GM18505 (cell line): ENCODE results near the gene OR1M1.
"Not testable (repeated sequence)": the region's sequence is repeated elsewhere in the genome, so short reads cannot be mapped to it uniquely, and the experiment has no call there.

ENCODE experiments used
- ATAC-seq: cut with Tn5 transposase; IDR thresholded peaks from one replicate; pipeline ENCODE4 v1.9.1; 2021; ENCODE audit not compliant: unreplicated experiment
- POLR2A ChIP-seq: IDR thresholded peaks from 4 replicates; pipeline ENCODE4 v1.6.1; 2011; ENCODE audit warnings: borderline replicate concordance; ENCODE audit not compliant: insufficient read depth, insufficient read length; ENCODE audit errors: extremely low read depth

Gene OR1M1, protein sequence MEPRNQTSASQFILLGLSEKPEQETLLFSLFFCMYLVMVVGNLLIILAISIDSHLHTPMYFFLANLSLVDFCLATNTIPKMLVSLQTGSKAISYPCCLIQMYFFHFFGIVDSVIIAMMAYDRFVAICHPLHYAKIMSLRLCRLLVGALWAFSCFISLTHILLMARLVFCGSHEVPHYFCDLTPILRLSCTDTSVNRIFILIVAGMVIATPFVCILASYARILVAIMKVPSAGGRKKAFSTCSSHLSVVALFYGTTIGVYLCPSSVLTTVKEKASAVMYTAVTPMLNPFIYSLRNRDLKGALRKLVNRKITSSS

DNA sequence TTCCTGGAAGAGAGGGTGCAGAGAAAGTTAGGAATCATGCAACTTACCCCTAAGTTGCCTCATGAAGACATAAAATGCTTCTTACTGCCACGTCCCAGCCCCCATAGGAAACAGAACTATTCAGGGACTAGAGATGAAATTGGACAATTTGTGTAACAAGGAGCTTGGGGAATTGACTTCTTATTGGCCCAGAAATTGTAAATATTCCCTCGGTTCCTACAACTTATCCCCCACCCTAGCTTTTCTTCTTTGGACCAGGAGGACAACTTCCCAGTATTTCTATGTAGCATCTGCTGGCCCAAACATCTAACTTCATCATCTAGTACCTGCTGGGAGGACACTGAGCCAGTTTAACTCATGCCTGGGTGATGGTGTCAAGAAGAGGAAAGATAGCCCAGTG lies at the start of gene OR1M1:
OR1M1 (plus strand) TSS at position 301 of the 400 bp plus-strand sequence. CDS start 6,184 bp downstream, outside the sequence.
- TF ChIP-seq POLR2A = no peak
- no peak for ATAC-seq

DNA sequence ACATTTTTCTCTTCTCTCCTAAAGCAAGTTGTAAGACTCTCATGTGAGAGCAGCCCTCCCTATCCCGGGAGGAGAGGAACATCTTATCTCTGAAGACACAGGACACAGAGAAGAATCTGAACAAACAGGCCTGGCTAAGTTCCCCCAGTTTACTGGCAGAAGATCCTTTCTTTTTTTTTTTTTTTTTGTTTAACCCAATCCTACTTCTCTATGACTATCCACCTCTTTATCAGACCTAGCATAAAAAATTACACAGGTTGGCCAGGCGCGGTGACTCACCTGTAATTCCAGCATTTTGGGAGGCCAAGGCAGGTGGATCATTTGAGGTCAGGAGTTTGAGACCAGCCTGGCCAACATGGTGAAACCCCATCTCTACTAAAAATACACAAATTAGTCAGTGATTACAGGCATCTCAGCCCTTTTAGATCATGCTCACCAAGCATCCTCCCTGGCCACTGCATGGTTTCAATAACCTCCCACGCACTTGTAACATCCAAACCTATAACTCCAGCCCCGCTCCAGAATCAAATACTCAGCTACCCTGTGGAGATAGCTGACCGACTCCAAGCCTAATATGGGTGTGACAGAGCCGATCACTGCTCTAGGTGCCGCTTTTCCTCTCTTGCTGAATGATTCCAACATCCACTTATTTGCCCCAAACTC lies 49.3 kb upstream of the OR1M1 start:
- no peak for TF ChIP-seq POLR2A
- no peak for ATAC-seq

DNA sequence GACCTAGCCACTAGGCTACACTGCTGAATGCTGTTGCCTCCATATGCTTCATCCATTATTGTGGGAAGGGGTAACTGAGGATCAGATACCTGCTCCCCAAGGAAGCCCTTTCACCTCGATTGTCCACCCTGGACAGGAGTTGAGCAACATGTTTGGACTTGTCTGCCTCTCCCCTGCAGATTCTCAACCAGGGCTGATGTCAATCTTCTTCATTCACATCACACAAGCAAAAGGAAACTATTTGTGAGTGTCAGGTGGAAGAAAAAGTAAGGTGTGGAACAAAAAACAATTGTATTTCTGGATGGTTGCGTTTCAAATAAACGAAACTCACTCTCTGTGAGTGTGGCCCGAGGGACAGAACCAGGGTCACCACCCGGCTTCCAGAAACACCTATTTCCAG lies 47.1 kb upstream of the OR1M1 start:
- ATAC-seq = no peak
- TF ChIP-seq POLR2A = no peak

DNA sequence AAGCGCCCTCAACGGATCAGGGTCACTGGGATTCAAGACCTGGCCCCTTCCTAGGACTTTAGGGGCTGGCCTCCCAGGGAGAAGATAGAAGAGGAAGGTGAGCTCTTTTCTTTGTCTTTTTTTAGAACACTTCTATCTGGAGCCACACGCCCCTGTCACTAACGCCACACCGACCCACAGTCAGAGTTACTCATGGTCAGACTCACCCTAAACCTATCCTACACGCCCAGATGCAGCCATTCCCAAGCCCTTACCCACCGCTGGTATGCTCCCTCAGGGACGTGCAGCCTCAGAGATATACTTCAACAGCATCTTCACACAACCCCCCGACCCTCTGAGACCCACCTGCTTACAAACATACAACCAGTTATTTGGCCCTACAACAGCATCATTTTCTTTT lies 46.7 kb upstream of the OR1M1 start:
- ATAC-seq = no peak
- no peak for TF ChIP-seq POLR2A

DNA sequence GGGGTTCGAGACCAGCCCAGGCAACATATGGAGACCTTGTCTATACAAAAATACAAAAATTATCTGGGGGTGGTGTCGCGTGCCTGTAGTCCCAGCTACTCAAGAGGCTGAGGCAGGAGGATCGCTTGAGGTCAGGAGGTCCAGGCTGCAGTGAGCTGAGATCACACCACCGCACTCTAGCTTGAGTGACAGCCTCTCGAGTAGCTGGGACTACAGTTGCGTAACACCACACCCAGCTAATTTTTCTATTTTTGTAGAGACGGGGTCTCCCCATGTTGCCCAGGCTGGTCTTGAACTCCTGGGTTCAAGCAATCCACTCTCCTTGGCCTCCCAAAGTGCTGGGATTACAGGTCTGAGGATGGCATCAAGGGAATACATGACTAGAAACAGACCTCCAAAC lies 45.8 kb upstream of the OR1M1 start:
- ATAC-seq = no peak

DNA sequence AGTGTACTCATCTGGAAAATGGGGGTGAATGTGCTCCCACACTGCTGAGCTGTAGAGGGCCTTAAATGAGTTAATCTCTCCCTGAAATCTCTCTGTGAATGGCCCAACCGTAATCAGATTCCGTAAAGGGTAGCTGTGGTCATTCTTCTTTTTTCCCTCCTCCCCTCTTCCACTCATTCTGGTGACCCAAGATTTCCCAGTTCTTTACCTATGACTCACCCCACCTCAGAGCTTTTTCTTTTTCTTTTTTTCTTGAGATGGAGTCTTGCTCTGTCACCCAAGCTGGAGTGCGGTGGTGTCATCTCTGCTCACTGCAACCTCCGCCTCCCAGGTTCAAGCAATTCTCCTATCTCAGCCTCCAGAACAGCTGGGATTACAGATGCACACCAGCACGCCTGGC lies 43.3 kb upstream of the OR1M1 start:
- no peak for TF ChIP-seq POLR2A
- ATAC-seq = no peak

More for the DNA sequence above, 45.8 kb upstream of the OR1M1 start:
- no peak for TF ChIP-seq POLR2A

DNA sequence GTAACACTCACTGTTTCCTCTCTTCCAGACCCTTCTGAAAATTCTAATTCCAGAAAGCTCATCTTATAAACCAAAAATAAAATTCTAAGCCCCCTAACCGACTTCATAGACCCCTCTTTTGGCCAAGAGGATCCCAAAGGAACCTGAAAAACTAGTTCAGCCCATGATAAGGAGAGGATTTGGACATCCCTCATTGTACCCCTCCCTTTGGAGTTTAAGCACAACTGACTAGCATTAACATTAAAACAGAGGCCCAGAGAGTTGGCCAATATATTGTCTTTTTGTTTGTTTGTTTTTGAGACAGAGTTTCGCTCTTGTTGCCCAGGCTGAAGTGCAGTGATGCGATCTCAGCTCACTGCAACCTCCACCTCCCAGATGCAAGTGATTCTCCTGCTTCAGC lies 42.4 kb upstream of the OR1M1 start:
- no peak for TF ChIP-seq POLR2A
- no peak for ATAC-seq

DNA sequence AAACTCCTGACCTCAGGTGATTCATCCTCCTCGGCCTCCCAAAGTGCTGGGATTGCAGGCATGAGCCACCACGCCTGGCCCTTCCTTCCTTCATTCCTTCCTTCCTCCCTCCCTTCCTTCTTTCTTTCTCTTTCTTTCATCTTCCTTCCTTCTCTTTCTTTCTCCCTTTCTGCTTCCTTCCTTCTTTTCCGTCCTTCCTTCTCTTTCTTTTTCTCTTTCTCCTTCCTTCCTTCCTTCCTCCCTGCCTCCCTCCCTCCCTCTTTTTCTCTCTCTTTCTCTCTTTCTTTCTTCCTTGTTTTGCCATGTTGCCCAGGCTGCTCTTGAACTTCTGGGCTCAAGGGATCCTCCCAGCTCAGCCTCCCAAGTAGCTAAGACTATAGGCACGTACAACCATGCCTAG lies 40.2 kb upstream of the OR1M1 start:
- ATAC-seq = no peak
- TF ChIP-seq POLR2A = no peak

DNA sequence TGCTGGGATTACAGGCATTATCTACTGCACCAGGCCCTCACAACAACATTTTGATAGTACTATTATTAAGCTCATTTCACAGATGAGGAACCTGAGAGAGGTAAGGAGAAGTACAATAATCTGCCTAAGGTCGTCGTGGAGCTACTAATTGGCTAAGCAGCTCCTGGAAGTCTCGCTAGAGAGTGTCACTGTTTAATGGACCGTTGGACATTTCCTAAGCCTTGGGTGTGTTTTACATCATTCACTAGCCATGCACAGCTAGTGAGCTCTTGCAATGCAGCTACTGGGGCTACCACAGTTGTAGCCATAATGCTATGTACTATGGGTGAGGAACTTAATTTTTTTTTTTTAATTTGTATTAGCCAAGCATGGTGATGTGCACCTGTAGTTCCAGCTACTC lies 34.0 kb upstream of the OR1M1 start:
- no peak for ATAC-seq

DNA sequence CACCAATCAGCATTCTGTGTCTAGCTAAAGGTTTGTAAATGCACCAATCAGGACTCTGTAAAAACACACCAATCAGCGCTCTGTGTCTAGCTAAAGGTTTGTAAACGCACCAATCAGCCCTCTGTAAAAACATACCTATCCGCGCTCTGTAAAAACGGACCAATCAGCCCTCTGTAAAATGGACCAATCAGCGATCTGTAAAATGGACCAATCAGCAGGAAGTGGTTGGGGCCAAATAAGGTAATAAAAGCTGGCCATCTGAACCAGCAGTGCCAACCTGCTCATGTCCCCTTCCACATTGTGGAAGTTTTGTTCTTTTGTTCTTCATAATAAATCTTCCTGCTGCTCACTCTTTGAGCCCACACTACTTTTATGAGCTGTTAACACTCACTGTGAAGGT lies 33.2 kb upstream of the OR1M1 start:
- not testable (repeated sequence) for ATAC-seq

More for the DNA sequence above, 34.0 kb upstream of the OR1M1 start:
- no peak for TF ChIP-seq POLR2A

DNA sequence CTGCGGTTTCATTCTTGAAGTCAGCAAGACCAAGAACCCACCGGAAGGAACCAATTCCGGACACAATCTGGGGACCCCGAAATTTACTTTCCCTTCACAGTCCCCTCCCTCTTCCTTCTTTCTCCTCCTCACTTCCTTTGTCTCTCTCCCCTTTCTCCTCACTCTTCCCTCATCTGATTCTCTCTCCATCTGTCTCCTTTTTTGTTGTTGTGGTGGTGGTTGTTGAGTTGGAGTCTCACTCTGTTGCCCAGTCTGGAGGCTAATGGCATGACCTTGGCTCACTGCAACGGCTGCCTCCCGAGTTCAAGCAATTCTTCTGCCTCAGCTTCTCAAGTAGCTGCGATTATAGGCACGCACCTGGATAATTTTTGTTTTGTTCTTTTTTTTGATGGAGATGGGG lies 32.7 kb upstream of the OR1M1 start:
- TF ChIP-seq POLR2A = no peak
- no peak for ATAC-seq

DNA sequence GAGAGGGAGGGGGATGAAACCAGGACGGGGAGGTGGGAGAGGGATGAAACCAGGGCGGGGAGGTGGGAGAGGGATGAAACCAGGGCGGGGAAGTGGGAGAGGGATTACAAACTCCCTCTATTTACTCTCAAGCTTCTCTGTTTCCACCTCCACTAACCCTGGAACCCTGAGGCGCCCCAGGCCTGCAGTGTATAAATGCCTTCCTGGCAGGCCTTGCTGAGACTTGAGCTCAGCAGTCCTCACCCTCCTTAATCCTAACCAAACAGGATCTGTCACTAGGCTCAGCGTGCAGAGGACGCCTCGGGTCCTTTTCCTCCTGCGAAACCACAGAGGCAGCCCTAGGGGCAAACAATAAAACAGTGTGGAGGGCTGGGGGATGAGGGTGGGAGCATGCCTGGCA lies 32.1 kb upstream of the OR1M1 start:
- no peak for TF ChIP-seq POLR2A
- ATAC-seq = no peak

DNA sequence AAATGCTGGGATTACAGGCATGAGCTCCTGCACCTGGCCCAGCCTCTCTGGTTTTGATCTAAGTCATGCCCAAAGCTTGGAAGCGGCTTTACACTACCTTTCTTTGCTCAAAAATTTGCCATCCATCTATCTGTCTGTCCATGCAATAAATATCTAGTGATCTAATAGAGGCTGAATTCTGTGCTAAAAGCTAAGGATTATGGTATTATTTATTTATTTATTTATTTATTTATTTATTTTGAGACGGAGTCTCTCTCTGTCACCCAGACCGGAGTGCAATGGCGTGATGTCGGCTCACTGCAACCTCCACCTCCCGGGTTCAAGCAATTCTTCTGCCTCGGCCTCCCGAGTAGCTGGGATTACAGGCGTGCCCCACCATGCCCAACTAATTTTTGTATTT lies 30.7 kb upstream of the OR1M1 start:
- not testable (repeated sequence) for ATAC-seq

DNA sequence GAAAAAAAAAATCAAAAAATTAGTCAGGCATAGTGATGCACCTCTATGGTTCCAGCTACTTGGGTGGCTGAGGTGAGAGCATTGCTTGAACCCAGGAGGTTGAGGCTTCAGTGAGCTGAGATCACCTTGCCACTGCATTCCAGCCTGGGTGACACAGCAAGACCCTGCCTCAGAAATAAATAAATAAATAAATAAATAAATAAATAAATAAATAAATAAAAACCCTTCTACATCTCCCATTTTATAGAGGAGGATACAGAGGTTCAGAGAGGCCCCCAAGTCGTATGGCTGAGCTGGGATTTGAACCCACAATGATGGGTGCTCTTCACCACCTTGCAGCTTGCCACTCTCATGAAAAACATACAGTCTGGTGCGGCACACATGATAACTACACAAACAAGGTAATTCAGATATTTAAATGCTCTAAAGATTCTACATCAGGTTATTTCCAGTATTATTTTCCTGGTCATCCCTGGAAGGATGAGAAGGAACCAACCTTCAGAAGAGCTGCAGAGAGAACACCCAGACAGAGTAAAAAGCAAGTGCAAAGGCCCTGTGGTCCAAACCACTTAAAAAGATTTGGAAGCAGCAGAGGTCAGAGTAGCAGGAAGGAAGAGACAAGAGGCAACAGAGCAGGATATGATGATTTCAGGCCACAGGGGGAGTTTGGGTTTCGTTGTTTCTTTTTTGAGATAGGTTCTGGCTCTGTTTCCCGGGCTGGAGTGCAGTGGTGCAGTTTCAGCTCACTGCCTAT lies 29.2 kb upstream of the OR1M1 start:
- TF ChIP-seq POLR2A = no peak
- ATAC-seq = no peak
